HepG2 (cell line): Measurements from ENCODE around the gene NAXD. TPM values are rescaled to one million over a fixed set of nuclear protein-coding genes. Genes with fewer than 3 reads are reported as not detected.

Experiments
- ARHGAP35 ChIP-seq: sonication (generic); formaldehyde crosslinking; IDR thresholded peaks from 2 replicates; pipeline ENCODE4 v1.9.0; 2022; ENCODE audit warnings: mild to moderate bottlenecking, inconsistent platforms, moderate library complexity, missing genetic modification reagents, borderline replicate concordance
- FIP1L1 ChIP-seq: fragments of 200-400 bp; formaldehyde crosslinking; IDR thresholded peaks from 2 replicates; pipeline ENCODE4 v1.6.1; 2018; ENCODE audit warnings: low read depth, mild to moderate bottlenecking, low read length, moderate library complexity, borderline replicate concordance; ENCODE audit not compliant: insufficient read depth
- FOXC1 ChIP-seq: sonication (generic); formaldehyde crosslinking; IDR thresholded peaks from 2 replicates; pipeline ENCODE4 v1.8.0; 2022; ENCODE audit warnings: mild to moderate bottlenecking, missing genetic modification reagents, borderline replicate concordance
- GRHL1 ChIP-seq: sonication (generic); formaldehyde crosslinking; conservative IDR thresholded peaks from 2 replicates; pipeline ENCODE4 v1.8.0; 2022; ENCODE audit warnings: missing genetic modification reagents
- GTF3A ChIP-seq: sonication (generic); formaldehyde crosslinking; conservative IDR thresholded peaks from 2 replicates; pipeline ENCODE4 v1.4.0; 2020; ENCODE audit warnings: mild to moderate bottlenecking, missing genetic modification reagents
- HHEX ChIP-seq: IDR thresholded peaks from 2 replicates; pipeline ENCODE4 v1.6.1; 2016; ENCODE audit warnings: control low read depth
- HMG20A ChIP-seq: IDR thresholded peaks from 2 replicates; pipeline ENCODE4 v1.6.1; 2016; ENCODE audit warnings: borderline replicate concordance
- KMT2A ChIP-seq: sonication (generic); formaldehyde crosslinking; IDR thresholded peaks from 2 replicates; pipeline ENCODE4 v1.4.0; 2020; ENCODE audit warnings: missing genetic modification reagents
- NKX3-1 ChIP-seq: sonication (generic); formaldehyde crosslinking; IDR thresholded peaks from 2 replicates; pipeline ENCODE4 v1.5.0; 2020; ENCODE audit warnings: missing genetic modification reagents
- PAX8 ChIP-seq: sonication (generic); formaldehyde crosslinking; IDR thresholded peaks from 2 replicates; pipeline ENCODE4 v1.8.0; 2022; ENCODE audit warnings: mild to moderate bottlenecking, missing genetic modification reagents, borderline replicate concordance
- PHF20 ChIP-seq: sonication (generic); formaldehyde crosslinking; IDR thresholded peaks from 2 replicates; pipeline ENCODE4 v1.5.0; 2020; ENCODE audit warnings: mild to moderate bottlenecking, missing genetic modification reagents
- TEAD3 ChIP-seq: optimal IDR thresholded peaks from 2 replicates; pipeline ENCODE3; 2016; ENCODE audit warnings: borderline replicate concordance
- U2AF1 ChIP-seq: fragments of 200-400 bp; formaldehyde crosslinking; optimal IDR thresholded peaks from 2 replicates; pipeline ENCODE3; 2017; ENCODE audit warnings: mild to moderate bottlenecking, low read depth, low read length
- U2AF2 ChIP-seq: fragments of 200-400 bp; formaldehyde crosslinking; IDR thresholded peaks from 2 replicates; pipeline ENCODE4 v1.6.1; 2017; ENCODE audit warnings: low read depth, mild to moderate bottlenecking, low read length
- ZKSCAN5 ChIP-seq: sonication (generic); formaldehyde crosslinking; IDR thresholded peaks from 2 replicates; pipeline ENCODE4 v1.5.1; 2020; ENCODE audit warnings: mild to moderate bottlenecking, missing genetic modification reagents
- ZNF225 ChIP-seq: sonication (generic); formaldehyde crosslinking; IDR thresholded peaks from 2 replicates; pipeline ENCODE4 v1.4.0; 2020; ENCODE audit warnings: mild to moderate bottlenecking, missing genetic modification reagents
- ZNF235 ChIP-seq: sonication (generic); formaldehyde crosslinking; IDR thresholded peaks from 2 replicates; pipeline ENCODE4 v1.8.1; 2023; ENCODE audit warnings: mild to moderate bottlenecking, missing genetic modification reagents, borderline replicate concordance
- ZNF546 ChIP-seq: sonication (generic); formaldehyde crosslinking; conservative IDR thresholded peaks from 2 replicates; pipeline ENCODE4 v1.8.1; 2023; ENCODE audit warnings: mild to moderate bottlenecking, missing genetic modification reagents
- ZNF550 ChIP-seq: sonication (generic); formaldehyde crosslinking; IDR thresholded peaks from 2 replicates; pipeline ENCODE4 v1.4.0; 2020; ENCODE audit warnings: mild to moderate bottlenecking, missing genetic modification reagents, borderline replicate concordance
- ZNF616 ChIP-seq: sonication (generic); formaldehyde crosslinking; IDR thresholded peaks from 2 replicates; pipeline ENCODE4 v1.5.0; 2020; ENCODE audit warnings: low read depth, mild to moderate bottlenecking, missing genetic modification reagents
- ZNF660 ChIP-seq: sonication (generic); formaldehyde crosslinking; IDR thresholded peaks from 2 replicates; pipeline ENCODE4 v1.5.1; 2020; ENCODE audit warnings: mild to moderate bottlenecking, low read depth, missing genetic modification reagents, borderline replicate concordance
- ZNF782 ChIP-seq: sonication (generic); formaldehyde crosslinking; IDR thresholded peaks from 2 replicates; pipeline ENCODE4 v1.4.0; 2020; ENCODE audit warnings: missing genetic modification reagents, mild to moderate bottlenecking, borderline replicate concordance
- ZSCAN21 ChIP-seq: sonication (generic); formaldehyde crosslinking; IDR thresholded peaks from 2 replicates; pipeline ENCODE4 v1.8.0; 2022; ENCODE audit warnings: mild to moderate bottlenecking, missing genetic modification reagents, moderate library complexity, borderline replicate concordance
- polyA plus RNA-seq, 8 experiments: library from polyadenylated mRNA; depleted of rRNA in 3 of 8; stranded (reverse) in 7 of 8; unstranded in 1 of 8; fragments of >200 nt; fragmentation: Illumina TruSeq in 4 of 8; extraction: Trizol in 4 of 8; gene quantifications; 2 replicates each; pipeline versions ENCODE4 v1.2.1 to v1.2.3, GENCODE V29; 2011 to 2016; ENCODE audit warnings: low read depth in 4 of 8, missing spikeins in 1 of 8, mixed read lengths in 1 of 8; ENCODE audit not compliant: insufficient read depth in 1 of 8
- total RNA-seq, 5 experiments: library from RNA; depleted of rRNA; stranded (reverse); fragments of >200 nt; fragmentation: Illumina TruSeq; extraction: Trizol; gene quantifications; 2 replicates each; pipeline ENCODE4 v1.2.3, GENCODE V29; 2016; ENCODE audit warnings: low read depth in 1 of 5
- TF ChIP-seq, protein P1 (sequence below): sonication (generic); formaldehyde crosslinking; IDR thresholded peaks from 2 replicates; pipeline ENCODE4 v1.4.0; 2020; ENCODE audit warnings: missing genetic modification reagents, borderline replicate concordance
- TF ChIP-seq, protein P2 (sequence below): IDR thresholded peaks from 2 replicates; pipeline ENCODE4 v1.6.1; 2016; ENCODE audit warnings: missing compliant biosample characterization, missing genetic modification reagents, borderline replicate concordance

NAXD gene
- total and polyA plus RNA-seq, 2 of the 13 experiments (the other 11 are each of a cell fraction or from before 2014, with no cell fraction given): 19.0 to 23.2 TPM

- TF ChIP-seq ZNF225 (CRISPR knock-in tag) (no peak), ZNF616 (no peak; the same call in 1 of the 2 replicates), PAX8 (no peak; the same call in 1 of the 2 replicates), U2AF2 (no peak), ZNF550 (CRISPR knock-in tag) (no peak), ZNF782 (CRISPR knock-in tag) (no peak; the same call in 1 of the 2 replicates), ARHGAP35 (CRISPR knock-in tag) (no peak), FOXC1 (CRISPR knock-in tag) (peak; percentile 84), HMG20A (no peak), TEAD3 (peak; percentile 61), ZSCAN21 (CRISPR knock-in tag) (peak; percentile 65; the same call in 1 of the 2 replicates), PHF20 (CRISPR knock-in tag) (peak; percentile 96), ZNF546 (CRISPR knock-in tag) (no peak), GRHL1 (CRISPR knock-in tag) (no peak), ZNF235 (CRISPR knock-in tag) (no peak), ZNF660 (CRISPR knock-in tag) (no peak), GTF3A (CRISPR knock-in tag) (0 out of 2 replicates have a peak, but pooled peaks have one; percentile 24), KMT2A (peak; percentile 94), FIP1L1 (no peak), NKX3-1 (peak; percentile 49; the same call in 1 of the 2 replicates), ZKSCAN5 (CRISPR knock-in tag) (no peak), U2AF1 (no peak), HHEX (CRISPR knock-in tag) (no peak)
- TF ChIP-seq, protein P1, sequence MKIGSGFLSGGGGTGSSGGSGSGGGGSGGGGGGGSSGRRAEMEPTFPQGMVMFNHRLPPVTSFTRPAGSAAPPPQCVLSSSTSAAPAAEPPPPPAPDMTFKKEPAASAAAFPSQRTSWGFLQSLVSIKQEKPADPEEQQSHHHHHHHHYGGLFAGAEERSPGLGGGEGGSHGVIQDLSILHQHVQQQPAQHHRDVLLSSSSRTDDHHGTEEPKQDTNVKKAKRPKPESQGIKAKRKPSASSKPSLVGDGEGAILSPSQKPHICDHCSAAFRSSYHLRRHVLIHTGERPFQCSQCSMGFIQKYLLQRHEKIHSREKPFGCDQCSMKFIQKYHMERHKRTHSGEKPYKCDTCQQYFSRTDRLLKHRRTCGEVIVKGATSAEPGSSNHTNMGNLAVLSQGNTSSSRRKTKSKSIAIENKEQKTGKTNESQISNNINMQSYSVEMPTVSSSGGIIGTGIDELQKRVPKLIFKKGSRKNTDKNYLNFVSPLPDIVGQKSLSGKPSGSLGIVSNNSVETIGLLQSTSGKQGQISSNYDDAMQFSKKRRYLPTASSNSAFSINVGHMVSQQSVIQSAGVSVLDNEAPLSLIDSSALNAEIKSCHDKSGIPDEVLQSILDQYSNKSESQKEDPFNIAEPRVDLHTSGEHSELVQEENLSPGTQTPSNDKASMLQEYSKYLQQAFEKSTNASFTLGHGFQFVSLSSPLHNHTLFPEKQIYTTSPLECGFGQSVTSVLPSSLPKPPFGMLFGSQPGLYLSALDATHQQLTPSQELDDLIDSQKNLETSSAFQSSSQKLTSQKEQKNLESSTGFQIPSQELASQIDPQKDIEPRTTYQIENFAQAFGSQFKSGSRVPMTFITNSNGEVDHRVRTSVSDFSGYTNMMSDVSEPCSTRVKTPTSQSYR (CRISPR knock-in tag): no peak
- TF ChIP-seq, protein P2, sequence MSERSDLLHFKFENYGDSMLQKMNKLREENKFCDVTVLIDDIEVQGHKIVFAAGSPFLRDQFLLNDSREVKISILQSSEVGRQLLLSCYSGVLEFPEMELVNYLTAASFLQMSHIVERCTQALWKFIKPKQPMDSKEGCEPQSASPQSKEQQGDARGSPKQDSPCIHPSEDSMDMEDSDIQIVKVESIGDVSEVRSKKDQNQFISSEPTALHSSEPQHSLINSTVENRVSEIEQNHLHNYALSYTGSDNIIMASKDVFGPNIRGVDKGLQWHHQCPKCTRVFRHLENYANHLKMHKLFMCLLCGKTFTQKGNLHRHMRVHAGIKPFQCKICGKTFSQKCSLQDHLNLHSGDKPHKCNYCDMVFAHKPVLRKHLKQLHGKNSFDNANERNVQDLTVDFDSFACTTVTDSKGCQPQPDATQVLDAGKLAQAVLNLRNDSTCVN: no peak
Measured at GRCh38 chr13:110615322-110616102, at the start of gene NAXD (continued).
